ENCODE measurements around the gene CNTNAP2. TPM values are rescaled to one million over a fixed set of nuclear protein-coding genes. Genes with fewer than 3 reads are reported as not detected.

The CNTNAP2 gene
- total RNA-seq, 1 experiment from 2014 or later: 42.5 TPM

DNA sequence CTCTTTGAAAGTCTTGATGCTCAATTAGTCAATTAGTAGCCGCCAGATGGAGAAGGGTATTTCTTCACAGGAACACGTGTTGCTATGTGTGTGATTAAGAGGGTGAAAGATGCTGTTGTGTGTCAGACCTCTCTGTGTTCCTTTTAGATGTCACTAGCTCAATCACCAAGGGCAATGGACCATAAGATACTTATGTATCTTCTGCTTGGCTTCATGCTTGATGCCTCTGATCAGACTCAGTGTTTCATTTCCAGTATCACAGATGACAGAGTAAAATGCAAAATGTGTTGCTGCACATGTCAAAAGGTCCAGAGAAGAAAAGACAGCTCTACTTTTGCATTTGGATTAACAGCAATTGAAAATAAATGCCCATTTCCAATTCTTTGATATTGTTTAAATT is 865.9 kb downstream of the CNTNAP2 start:
- H3K4me1 ChIP-seq: peaks cover 6% of the 10 kb centered on the region
- BruUV-seq (replicated peaks): no TSS peak
- no peaks in the 10 kb centered on the region for H3K36me3 Mint-ChIP-seq (ENCODE audit: insufficient read depth, unreplicated experiment)
- DNase-seq: no peak
- H3K4me1 Mint-ChIP-seq (ENCODE audit: low read depth, unreplicated experiment): peaks cover 12% of the 10 kb centered on the region
- H3K27me3 ChIP-seq (replicated peaks; ENCODE audit: control insufficient read depth, insufficient read depth, low read length): no peaks in the 10 kb centered on the region
- peaks cover 20% of the 10 kb centered on the region for H3K9me3 Mint-ChIP-seq (ENCODE audit: unreplicated experiment)
- no peaks in the 10 kb centered on the region for H3K36me3 ChIP-seq (ENCODE audit: control insufficient read depth, insufficient read depth, low read length)
- intact Hi-C loops (cut with micrococcal nuclease; ENCODE audit: unreplicated experiment): no loop called here
- TF ChIP-seq, protein P1, sequence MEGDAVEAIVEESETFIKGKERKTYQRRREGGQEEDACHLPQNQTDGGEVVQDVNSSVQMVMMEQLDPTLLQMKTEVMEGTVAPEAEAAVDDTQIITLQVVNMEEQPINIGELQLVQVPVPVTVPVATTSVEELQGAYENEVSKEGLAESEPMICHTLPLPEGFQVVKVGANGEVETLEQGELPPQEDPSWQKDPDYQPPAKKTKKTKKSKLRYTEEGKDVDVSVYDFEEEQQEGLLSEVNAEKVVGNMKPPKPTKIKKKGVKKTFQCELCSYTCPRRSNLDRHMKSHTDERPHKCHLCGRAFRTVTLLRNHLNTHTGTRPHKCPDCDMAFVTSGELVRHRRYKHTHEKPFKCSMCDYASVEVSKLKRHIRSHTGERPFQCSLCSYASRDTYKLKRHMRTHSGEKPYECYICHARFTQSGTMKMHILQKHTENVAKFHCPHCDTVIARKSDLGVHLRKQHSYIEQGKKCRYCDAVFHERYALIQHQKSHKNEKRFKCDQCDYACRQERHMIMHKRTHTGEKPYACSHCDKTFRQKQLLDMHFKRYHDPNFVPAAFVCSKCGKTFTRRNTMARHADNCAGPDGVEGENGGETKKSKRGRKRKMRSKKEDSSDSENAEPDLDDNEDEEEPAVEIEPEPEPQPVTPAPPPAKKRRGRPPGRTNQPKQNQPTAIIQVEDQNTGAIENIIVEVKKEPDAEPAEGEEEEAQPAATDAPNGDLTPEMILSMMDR (IDR thresholded peaks at IDR 0.05; ENCODE audit: insufficient read depth in 1 of 2, low read depth in 1 of 2, low read length in 1 of 2, severe bottlenecking in 1 of 2, unreplicated experiment in 1 of 2): no peak
- CTCF ChIA-PET: no interaction called here
- POLR2A ChIA-PET: no interaction called here
- no peak overlapping the region for H3K4me3 Mint-ChIP-seq (ENCODE audit: unreplicated experiment)
- no peaks in the 10 kb centered on the region for H3K27me3 Mint-ChIP-seq (ENCODE audit: insufficient read depth, unreplicated experiment)
- H3K27ac Mint-ChIP-seq (ENCODE audit: unreplicated experiment): no peak overlapping the region
- no peak overlapping the region for H3K4me3 ChIP-seq (ENCODE audit: low read depth, low read length)
- H3K9me3 ChIP-seq: no peaks in the 10 kb centered on the region

DNA sequence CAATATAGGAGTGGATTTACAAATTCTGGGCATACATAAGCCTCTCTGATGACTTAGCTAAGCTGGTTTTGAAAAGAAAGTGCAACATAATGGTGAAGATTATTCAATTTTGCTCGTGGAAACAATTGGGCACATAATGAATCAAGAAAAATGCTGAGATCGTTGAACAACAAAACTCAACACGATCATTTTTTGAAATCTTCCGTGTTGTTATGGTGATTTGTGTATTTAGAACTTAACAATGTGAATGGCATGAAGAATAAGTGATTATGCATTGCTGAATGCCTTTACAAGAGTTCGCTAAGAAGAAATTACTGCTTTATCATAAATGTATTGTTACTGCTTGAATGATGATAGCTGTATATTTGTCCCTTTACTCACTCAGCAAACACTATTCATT is 875.0 kb downstream of the CNTNAP2 start:
- Mint-ChIP-seq H3K27ac (ENCODE audit: unreplicated experiment) (no peak overlapping the region), H3K4me3 (ENCODE audit: unreplicated experiment) (no peak overlapping the region), H3K4me1 (ENCODE audit: low read depth, unreplicated experiment) (no peaks in the 10 kb centered on the region), H3K27me3 (ENCODE audit: insufficient read depth, unreplicated experiment) (no peaks in the 10 kb centered on the region), H3K9me3 (ENCODE audit: unreplicated experiment) (no peaks in the 10 kb centered on the region), H3K36me3 (ENCODE audit: insufficient read depth, unreplicated experiment) (no peaks in the 10 kb centered on the region)
- TF ChIP-seq, protein P1 (IDR thresholded peaks at IDR 0.05; ENCODE audit: insufficient read depth in 1 of 2, low read depth in 1 of 2, low read length in 1 of 2, severe bottlenecking in 1 of 2, unreplicated experiment in 1 of 2): no peak
- no peak for DNase-seq
- Histone ChIP-seq H3K27me3 (replicated peaks; ENCODE audit: control insufficient read depth, insufficient read depth, low read length) (no peaks in the 10 kb centered on the region), H3K36me3 (ENCODE audit: control insufficient read depth, insufficient read depth, low read length) (no peaks in the 10 kb centered on the region), H3K4me3 (ENCODE audit: low read depth, low read length) (no peak overlapping the region), H3K4me1 (no peaks in the 10 kb centered on the region), H3K9me3 (no peaks in the 10 kb centered on the region)
- intact Hi-C loops (cut with micrococcal nuclease; ENCODE audit: unreplicated experiment): no loop called here
- ChIA-PET POLR2A (no interaction called here), CTCF (no interaction called here)
- BruUV-seq (replicated peaks): no TSS peak

DNA sequence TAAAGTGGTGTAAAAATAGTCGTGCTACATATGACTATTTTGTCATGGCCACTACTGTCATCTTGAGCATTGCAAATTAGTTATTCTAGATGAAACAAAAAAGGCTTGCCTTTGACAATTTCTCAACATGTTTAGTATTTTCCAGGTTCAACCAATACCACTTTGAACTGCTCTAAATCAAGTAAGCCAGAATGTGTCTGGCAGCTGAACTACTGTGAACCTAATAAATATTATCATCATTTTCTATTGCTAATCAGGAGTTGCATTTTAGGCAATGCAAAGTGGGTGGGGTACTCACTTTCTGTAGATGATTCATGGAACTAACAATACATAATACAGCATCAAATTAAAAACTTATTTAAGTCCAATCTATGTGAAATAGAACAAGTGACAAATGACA is 877.2 kb downstream of the CNTNAP2 start:
- Mint-ChIP-seq H3K27ac (ENCODE audit: unreplicated experiment) (no peak overlapping the region), H3K4me1 (ENCODE audit: low read depth, unreplicated experiment) (no peaks in the 10 kb centered on the region), H3K4me3 (ENCODE audit: unreplicated experiment) (no peak overlapping the region), H3K27me3 (ENCODE audit: insufficient read depth, unreplicated experiment) (no peaks in the 10 kb centered on the region), H3K9me3 (ENCODE audit: unreplicated experiment) (no peaks in the 10 kb centered on the region), H3K36me3 (ENCODE audit: insufficient read depth, unreplicated experiment) (no peaks in the 10 kb centered on the region)
- Histone ChIP-seq H3K27me3 (replicated peaks; ENCODE audit: control insufficient read depth, insufficient read depth, low read length) (no peaks in the 10 kb centered on the region), H3K4me1 (no peaks in the 10 kb centered on the region), H3K4me3 (ENCODE audit: low read depth, low read length) (no peak overlapping the region), H3K36me3 (ENCODE audit: control insufficient read depth, insufficient read depth, low read length) (no peaks in the 10 kb centered on the region), H3K9me3 (no peaks in the 10 kb centered on the region)
- intact Hi-C loops (cut with micrococcal nuclease; ENCODE audit: unreplicated experiment): no loop called here
- TF ChIP-seq, protein P1 (IDR thresholded peaks at IDR 0.05; ENCODE audit: insufficient read depth in 1 of 2, low read depth in 1 of 2, low read length in 1 of 2, severe bottlenecking in 1 of 2, unreplicated experiment in 1 of 2): no peak
- DNase-seq: no peak
- POLR2A ChIA-PET: no interaction called here
- no TSS peak for BruUV-seq (replicated peaks)
- CTCF ChIA-PET: no interaction called here

Data from Caco-2 (cell line).